SK-N-SH (cell line): ENCODE measurements around the gene TRIM71. TPM values are rescaled to one million over a fixed set of nuclear protein-coding genes. Genes with fewer than 3 reads are reported as not detected.

Source experiments
- CTCF ChIA-PET: fragments of 300-600, 350-600 bp; formaldehyde crosslinking; extraction: SDS; loops from one replicate; lab custom pipeline; 2021; lab: Yijun Ruan, JAX
- POLR2A ChIA-PET: fragments of 350-600 bp; sonication (Branson Sonifier 250); formaldehyde crosslinking; extraction: SDS; loops from one replicate; lab custom pipeline; 2020; ENCODE audit warnings: antibody characterized with exemption, inconsistent platforms; lab: Yijun Ruan, JAX
- DNase-seq: peaks from one replicate; pipeline ENCODE4 v3.0.0; 2012
- H2AFZ ChIP-seq: fragments of 200-600 bp; sonication (generic); 2 replicates; pipeline ENCODE4 v1.8.1; 2016; ENCODE audit warnings: antibody characterized with exemption, mild to moderate bottlenecking, low read depth
- H3F3A ChIP-seq: fragments of 200-600 bp; sonication (generic); replicated peaks from 2 replicates; pipeline ENCODE3; 2016; ENCODE audit warnings: antibody characterized with exemption, mild to moderate bottlenecking; ENCODE audit not compliant: insufficient read depth
- H3K27ac ChIP-seq, 2 experiments: fragments of 200-500 bp in 1 of 2; fragments of 200-600 bp in 1 of 2; sonication (Bioruptor generic) in 1 of 2; sonication (generic), shearing (Covaris generic) in 1 of 2; 2 replicates each; pipeline versions ENCODE4 v1.5.1 to v1.6.1; 2014 to 2016; ENCODE audit warnings: low read depth in 2 of 2, inconsistent platforms in 1 of 2, low read length in 1 of 2, mild to moderate bottlenecking in 1 of 2, mixed read lengths in 1 of 2
- H3K27me3 ChIP-seq: fragments of 200-600 bp; sonication (generic), shearing (Covaris generic); 2 replicates; pipeline ENCODE4 v1.6.1; 2016; ENCODE audit warnings: mixed run types; ENCODE audit not compliant: insufficient read depth
- H3K36me3 ChIP-seq, 2 experiments: fragments of 200-500 bp in 1 of 2; fragments of 200-600 bp in 1 of 2; sonication (Bioruptor generic) in 1 of 2; sonication (generic) in 1 of 2; replicated peaks in 1 of 2; 2 replicates each; pipeline versions ENCODE3 to v1.5.1; 2014 to 2016; ENCODE audit warnings: low read length in 1 of 2, mild to moderate bottlenecking in 1 of 2; ENCODE audit not compliant: insufficient read depth in 2 of 2, control insufficient read depth in 1 of 2
- H3K4me1 ChIP-seq, 2 experiments: fragments of 200-500 bp in 1 of 2; fragments of 200-600 bp in 1 of 2; sonication (Bioruptor generic) in 1 of 2; sonication (generic), shearing (Covaris generic) in 1 of 2; 2 replicates each; pipeline versions ENCODE4 v1.5.1 to v1.6.1; 2014 to 2016; ENCODE audit warnings: low read depth in 1 of 2, low read length in 1 of 2, mixed run types in 1 of 2; ENCODE audit not compliant: insufficient read depth in 2 of 2, control insufficient read depth in 1 of 2
- H3K4me2 ChIP-seq: fragments of 200-600 bp; sonication (generic), shearing (Covaris generic); 2 replicates; pipeline ENCODE4 v1.6.1; 2017; ENCODE audit warnings: mixed run types
- H3K4me3 ChIP-seq, 2 experiments: fragments of 200-500 bp in 1 of 2; fragments of 200-600 bp in 1 of 2; sonication (Bioruptor generic) in 1 of 2; sonication (generic), shearing (Covaris generic) in 1 of 2; 2 replicates each; pipeline versions ENCODE4 v1.5.1 to v1.8.1; 2014 to 2016; ENCODE audit warnings: low read depth in 2 of 2, inconsistent platforms in 1 of 2, low read length in 1 of 2, mild to moderate bottlenecking in 1 of 2, mixed read lengths in 1 of 2, moderate library complexity in 1 of 2
- H3K79me2 ChIP-seq: fragments of 200-600 bp; sonication (generic); 2 replicates; pipeline ENCODE4 v1.8.1; 2017; ENCODE audit warnings: mild to moderate bottlenecking; ENCODE audit not compliant: insufficient read depth
- H3K9ac ChIP-seq: fragments of 200-600 bp; sonication (generic); 2 replicates; pipeline ENCODE4 v1.6.1; 2017; ENCODE audit warnings: mixed run types
- H3K9me2 ChIP-seq: fragments of 200-600 bp; sonication (generic); 2 replicates; pipeline ENCODE4 v1.6.1; 2017; ENCODE audit warnings: mixed run types
- H3K9me3 ChIP-seq: fragments of 200-600 bp; sonication (generic); 2 replicates; pipeline ENCODE4 v1.6.1; 2017; ENCODE audit warnings: mixed run types, mild to moderate bottlenecking, moderate library complexity
- H4K20me1 ChIP-seq: fragments of 200-600 bp; sonication (generic); 2 replicates; pipeline ENCODE4 v1.6.1; 2017; ENCODE audit warnings: mild to moderate bottlenecking, mixed run types; ENCODE audit not compliant: insufficient read depth
- CHD2 ChIP-seq: fragments of 150-350 bp; IDR thresholded peaks from 2 replicates; pipeline ENCODE4 v1.6.1; 2018; ENCODE audit warnings: low read length; ENCODE audit not compliant: partially characterized antibody
- ELF1 ChIP-seq: IDR thresholded peaks from 2 replicates; pipeline ENCODE4 v1.4.0; 2012
- EP300 ChIP-seq, 2 experiments: IDR thresholded peaks; 2 replicates each; pipeline versions ENCODE4 v1.4.0 to v1.6.1; 2012; ENCODE audit warnings: borderline replicate concordance in 1 of 2, low read depth in 1 of 2, low read length in 1 of 2
- FOSL2 ChIP-seq: IDR thresholded peaks from 2 replicates; pipeline ENCODE4 v1.4.0; 2012; ENCODE audit warnings: low read depth, mild to moderate bottlenecking, moderate library complexity, borderline replicate concordance
- JUND ChIP-seq: IDR thresholded peaks from 2 replicates; pipeline ENCODE4 v1.4.0; 2012
- NRF1 ChIP-seq: IDR thresholded peaks from 2 replicates; pipeline ENCODE4 v1.6.1; 2012; ENCODE audit warnings: low read depth, mild to moderate bottlenecking, low read length
- PBX3 ChIP-seq: IDR thresholded peaks from 2 replicates; pipeline ENCODE4; 2012
- POLR2AphosphoS5 ChIP-seq: IDR thresholded peaks from 2 replicates; pipeline ENCODE4 v1.6.1; 2012; ENCODE audit warnings: low read depth, low read length
- RAD21 ChIP-seq: IDR thresholded peaks from 2 replicates; pipeline ENCODE4 v1.6.1; 2012; ENCODE audit warnings: mild to moderate bottlenecking, low read length
- RCOR1 ChIP-seq: fragments of 150-350 bp; IDR thresholded peaks from 2 replicates; pipeline ENCODE4 v1.6.1; 2017; ENCODE audit warnings: antibody characterized with exemption, low read length
- RFX5 ChIP-seq: IDR thresholded peaks from 2 replicates; pipeline ENCODE4 v1.6.1; 2012; ENCODE audit warnings: mild to moderate bottlenecking, improper control_type of control experiment, low read length
- RXRA ChIP-seq: IDR thresholded peaks from 2 replicates; pipeline ENCODE4 v1.4.0; 2012; ENCODE audit warnings: low read depth, mild to moderate bottlenecking, borderline replicate concordance
- TAF1 ChIP-seq: IDR thresholded peaks from 2 replicates; pipeline ENCODE4 v1.6.1; 2012; ENCODE audit warnings: low read depth, mild to moderate bottlenecking, low read length, moderate library complexity, borderline replicate concordance
- USF1 ChIP-seq: IDR thresholded peaks from 2 replicates; pipeline ENCODE4 v1.4.0; 2012; ENCODE audit warnings: low read depth, borderline replicate concordance
- USF2 ChIP-seq: fragments of 150-350 bp; IDR thresholded peaks from 2 replicates; pipeline ENCODE4 v1.6.1; 2017; ENCODE audit warnings: antibody characterized with exemption, low read length, low read depth, borderline replicate concordance
- WGBS: methylation state at CpG from one replicate; pipeline ENCODE4 v1.1.6; 2017; ENCODE audit warnings: low lambda C conversion rate; 5-methylcytosine and 5-hydroxymethylcytosine counted together
- polyA plus RNA-seq, 3 experiments: library from polyadenylated mRNA; depleted of rRNA; stranded (reverse); fragments of >200 nt; gene quantifications; 2 replicates each; pipeline ENCODE4 v1.2.3, GENCODE V29; 2012
- TF ChIP-seq, protein P1 (sequence below): fragments of 200-600 bp; sonication (generic); IDR thresholded peaks from 2 replicates; pipeline ENCODE4 v1.6.1; 2017; ENCODE audit warnings: antibody characterized with exemption, mild to moderate bottlenecking, moderate library complexity
- TF ChIP-seq, protein P2 (sequence below): IDR thresholded peaks from 2 replicates; pipeline ENCODE4 v1.4.0; 2012; ENCODE audit warnings: low read depth, borderline replicate concordance
- TF ChIP-seq, protein P3 (sequence below): fragments of 150-350 bp; IDR thresholded peaks from 2 replicates; pipeline ENCODE4 v1.6.1; 2016; ENCODE audit warnings: mild to moderate bottlenecking, low read depth, low read length
- TF ChIP-seq, protein P4 (sequence below): IDR thresholded peaks from 2 replicates; pipeline ENCODE4 v1.4.0; 2012; ENCODE audit warnings: low read depth

TRIM71 gene
- polyA plus RNA-seq, 1 of the 3 experiments (the other 2 are of a cell fraction): not detected

DNA sequence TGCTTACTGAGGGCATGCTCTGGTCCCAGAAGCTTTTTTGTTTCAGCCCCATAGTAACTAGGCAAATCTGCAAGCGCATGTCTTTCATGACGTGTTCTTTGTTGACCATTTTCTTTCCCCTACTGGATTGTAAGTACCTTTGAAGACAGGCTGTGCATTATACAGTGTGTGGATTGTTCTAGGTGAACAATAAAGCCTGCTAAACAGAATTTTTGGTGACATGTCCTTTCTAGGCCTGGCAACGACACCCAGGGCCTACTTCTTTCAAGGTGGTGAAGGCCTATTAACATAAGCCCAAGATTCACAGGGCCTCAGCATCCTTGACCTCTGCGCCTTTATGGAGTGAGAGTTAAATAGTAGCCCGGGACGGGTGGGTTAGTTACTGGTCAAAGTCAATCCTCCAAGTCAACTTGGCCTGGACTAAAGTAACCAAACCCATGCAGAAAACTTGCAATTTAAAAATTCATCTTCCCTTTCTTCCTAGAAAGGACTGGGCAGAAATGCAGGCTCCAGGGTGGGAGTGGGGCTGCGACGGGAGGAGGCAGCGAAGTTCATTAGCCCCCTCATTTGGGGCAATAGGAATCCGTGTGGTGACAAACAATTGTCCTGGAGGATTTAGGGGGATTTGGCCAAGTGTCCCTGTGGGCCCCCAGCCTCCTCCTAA lies 37.6 kb upstream of the TRIM71 start:
- Histone ChIP-seq H3F3A (no peaks in the 10 kb centered on the region), H3K4me1 (no peaks in the 10 kb centered on the region; a peak in 1 of 4 replicates), H3K36me3 (peaks cover 2% of the 10 kb centered on the region in 2 experiments), H2AFZ (no peak overlapping the region), H3K9ac (no peak overlapping the region), H3K27ac (no peak overlapping the region), H3K79me2 (no peaks in the 10 kb centered on the region), H3K9me3 (no peaks in the 10 kb centered on the region), H3K4me3 (no peak overlapping the region), H4K20me1 (no peaks in the 10 kb centered on the region), H3K27me3 (no peaks in the 10 kb centered on the region), H3K9me2 (no peaks in the 10 kb centered on the region), H3K4me2 (0 out of 2 replicates have a peak overlapping the region, but pooled peaks have one; percentile 97)
- CTCF ChIA-PET: interaction anchor here (0.7 to 2.8 kb wide), 12 partner anchors 8 to 294 kb away, joined by 3 to 18 read pairs (median 4); no protein-coding TSS in a partner anchor
- no peak for DNase-seq
- no peak for TF ChIP-seq USF2
- no peak for TF ChIP-seq TAF1
- TF ChIP-seq NRF1: no peak
- no peak for TF ChIP-seq ELF1
- no peak for TF ChIP-seq PBX3
- no peak for TF ChIP-seq RAD21
- TF ChIP-seq, protein P1, sequence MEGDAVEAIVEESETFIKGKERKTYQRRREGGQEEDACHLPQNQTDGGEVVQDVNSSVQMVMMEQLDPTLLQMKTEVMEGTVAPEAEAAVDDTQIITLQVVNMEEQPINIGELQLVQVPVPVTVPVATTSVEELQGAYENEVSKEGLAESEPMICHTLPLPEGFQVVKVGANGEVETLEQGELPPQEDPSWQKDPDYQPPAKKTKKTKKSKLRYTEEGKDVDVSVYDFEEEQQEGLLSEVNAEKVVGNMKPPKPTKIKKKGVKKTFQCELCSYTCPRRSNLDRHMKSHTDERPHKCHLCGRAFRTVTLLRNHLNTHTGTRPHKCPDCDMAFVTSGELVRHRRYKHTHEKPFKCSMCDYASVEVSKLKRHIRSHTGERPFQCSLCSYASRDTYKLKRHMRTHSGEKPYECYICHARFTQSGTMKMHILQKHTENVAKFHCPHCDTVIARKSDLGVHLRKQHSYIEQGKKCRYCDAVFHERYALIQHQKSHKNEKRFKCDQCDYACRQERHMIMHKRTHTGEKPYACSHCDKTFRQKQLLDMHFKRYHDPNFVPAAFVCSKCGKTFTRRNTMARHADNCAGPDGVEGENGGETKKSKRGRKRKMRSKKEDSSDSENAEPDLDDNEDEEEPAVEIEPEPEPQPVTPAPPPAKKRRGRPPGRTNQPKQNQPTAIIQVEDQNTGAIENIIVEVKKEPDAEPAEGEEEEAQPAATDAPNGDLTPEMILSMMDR: no peak
- TF ChIP-seq RXRA: no peak
- TF ChIP-seq, protein P2, sequence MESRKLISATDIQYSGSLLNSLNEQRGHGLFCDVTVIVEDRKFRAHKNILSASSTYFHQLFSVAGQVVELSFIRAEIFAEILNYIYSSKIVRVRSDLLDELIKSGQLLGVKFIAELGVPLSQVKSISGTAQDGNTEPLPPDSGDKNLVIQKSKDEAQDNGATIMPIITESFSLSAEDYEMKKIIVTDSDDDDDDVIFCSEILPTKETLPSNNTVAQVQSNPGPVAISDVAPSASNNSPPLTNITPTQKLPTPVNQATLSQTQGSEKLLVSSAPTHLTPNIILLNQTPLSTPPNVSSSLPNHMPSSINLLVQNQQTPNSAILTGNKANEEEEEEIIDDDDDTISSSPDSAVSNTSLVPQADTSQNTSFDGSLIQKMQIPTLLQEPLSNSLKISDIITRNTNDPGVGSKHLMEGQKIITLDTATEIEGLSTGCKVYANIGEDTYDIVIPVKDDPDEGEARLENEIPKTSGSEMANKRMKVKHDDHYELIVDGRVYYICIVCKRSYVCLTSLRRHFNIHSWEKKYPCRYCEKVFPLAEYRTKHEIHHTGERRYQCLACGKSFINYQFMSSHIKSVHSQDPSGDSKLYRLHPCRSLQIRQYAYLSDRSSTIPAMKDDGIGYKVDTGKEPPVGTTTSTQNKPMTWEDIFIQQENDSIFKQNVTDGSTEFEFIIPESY: no peak
- TF ChIP-seq, protein P3, sequence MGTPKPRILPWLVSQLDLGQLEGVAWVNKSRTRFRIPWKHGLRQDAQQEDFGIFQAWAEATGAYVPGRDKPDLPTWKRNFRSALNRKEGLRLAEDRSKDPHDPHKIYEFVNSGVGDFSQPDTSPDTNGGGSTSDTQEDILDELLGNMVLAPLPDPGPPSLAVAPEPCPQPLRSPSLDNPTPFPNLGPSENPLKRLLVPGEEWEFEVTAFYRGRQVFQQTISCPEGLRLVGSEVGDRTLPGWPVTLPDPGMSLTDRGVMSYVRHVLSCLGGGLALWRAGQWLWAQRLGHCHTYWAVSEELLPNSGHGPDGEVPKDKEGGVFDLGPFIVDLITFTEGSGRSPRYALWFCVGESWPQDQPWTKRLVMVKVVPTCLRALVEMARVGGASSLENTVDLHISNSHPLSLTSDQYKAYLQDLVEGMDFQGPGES: no peak
- no peak for TF ChIP-seq CHD2
- TF ChIP-seq JUND: no peak
- no peak for TF ChIP-seq POLR2AphosphoS5
- no peak for TF ChIP-seq FOSL2
- no peak for TF ChIP-seq USF1
- TF ChIP-seq EP300 (IDR thresholded peaks at IDR 0.05; ENCODE audit: borderline replicate concordance in 1 of 2, low read depth in 1 of 2, low read length in 1 of 2): no peak
- TF ChIP-seq RCOR1: no peak
- TF ChIP-seq, protein P4, sequence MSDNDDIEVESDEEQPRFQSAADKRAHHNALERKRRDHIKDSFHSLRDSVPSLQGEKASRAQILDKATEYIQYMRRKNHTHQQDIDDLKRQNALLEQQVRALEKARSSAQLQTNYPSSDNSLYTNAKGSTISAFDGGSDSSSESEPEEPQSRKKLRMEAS: no peak
- no peak for TF ChIP-seq RFX5
- POLR2A ChIA-PET: interaction anchor here (0.6 kb wide), 1 partner anchor 18 kb away, joined by 4 read pairs; no protein-coding TSS in a partner anchor
- 94% methylated on average over 10 of the region's 10 CpGs for WGBS
